HepG2 (cell line): ENCODE data around the gene CAPS. TPM values are rescaled to one million over a fixed set of nuclear protein-coding genes. Genes with fewer than 3 reads are reported as not detected.

ENCODE experiments used
- ATAC-seq: fragments of 200-7000 bp; cut with Tn5 transposase; 3 replicates; pipeline ENCODE4 v1.9.1; 2020; ENCODE audit warnings: mild to moderate bottlenecking, moderate library complexity
- BruUV-seq: library from RNA; stranded (reverse); fragments of 400-500 nt; replicated peaks from 2 replicates; lab custom pipeline; 2021; lab: Mats Ljungman, UMichigan
- CTCF ChIA-PET: fragments of 300-600 bp; formaldehyde crosslinking; extraction: SDS; loops from one replicate; lab custom pipeline; 2021; ENCODE audit warnings: low total read pairs, inconsistent platforms, low intra/inter-chr PET ratio; lab: Yijun Ruan, JAX
- POLR2A ChIA-PET: fragments of 350-600 bp; sonication (Branson Sonifier 250); formaldehyde crosslinking; loops from one replicate; lab custom pipeline; 2020; ENCODE audit warnings: antibody characterized with exemption, inconsistent platforms; lab: Yijun Ruan, JAX
- DNase-seq: peaks from one replicate; pipeline ENCODE4 v3.0.0-alpha.2; 2015; ENCODE audit warnings: low spot score
- FAIRE-seq: peaks from 3 replicates; lab custom pipeline; 2011; peaks lifted over from hg19 to GRCh38; lab: Jason Lieb, UNC
- H2AFZ ChIP-seq: one replicate; pipeline ENCODE4 v1.6.1; 2011; ENCODE audit warnings: low read length, inconsistent platforms
- H3K27ac ChIP-seq: fragments of 300-600 bp; 3 replicates; pipeline ENCODE4 v1.8.0; 2011; ENCODE audit warnings: mixed run types, mild to moderate bottlenecking, mixed read lengths, low read length, inconsistent platforms; ENCODE audit not compliant: insufficient read depth; ENCODE audit errors: extremely low read length
- H3K27me3 ChIP-seq, 2 experiments: fragments of 200-600 bp in 1 of 2; 2 replicates in 1 of 2; 3 replicates in 1 of 2; pipeline versions ENCODE4 v1.6.0 to v1.8.0; 2011; ENCODE audit warnings: low read length in 2 of 2, mild to moderate bottlenecking in 2 of 2, moderate library complexity in 2 of 2, inconsistent platforms in 1 of 2; ENCODE audit not compliant: insufficient read depth in 2 of 2, control insufficient read depth in 1 of 2
- H3K36me3 ChIP-seq, 2 experiments: fragments of 200-600 bp in 1 of 2; replicated peaks in 1 of 2; 2 replicates in 1 of 2; 3 replicates in 1 of 2; pipeline versions ENCODE4 v1.5.1 to v1.8.0; 2011; ENCODE audit warnings: low read length in 2 of 2, inconsistent platforms in 1 of 2; ENCODE audit not compliant: insufficient read depth in 2 of 2, control insufficient read depth in 1 of 2
- H3K4me1 ChIP-seq: 2 replicates; pipeline ENCODE4 v1.5.1; 2012; ENCODE audit warnings: low read length, inconsistent platforms; ENCODE audit not compliant: insufficient read depth
- H3K4me2 ChIP-seq: 2 replicates; pipeline ENCODE4 v1.6.0; 2011; ENCODE audit warnings: low read depth, low read length, inconsistent platforms
- H3K4me3 ChIP-seq, 3 experiments: fragments of 200-600 bp in 1 of 3; sonication (generic), shearing (Covaris generic) in 1 of 3; replicated peaks in 1 of 3; 2 replicates each; pipeline ENCODE4 v1.5.1; 2011 to 2016; ENCODE audit warnings: low read length in 3 of 3, inconsistent platforms in 2 of 3, low read depth in 2 of 3, mild to moderate bottlenecking in 2 of 3, control low read depth in 1 of 3, mixed read lengths in 1 of 3; ENCODE audit not compliant: insufficient read depth in 1 of 3
- H3K79me2 ChIP-seq: one replicate; pipeline ENCODE4 v1.6.1; 2011; ENCODE audit warnings: low read length, inconsistent platforms; ENCODE audit not compliant: insufficient read depth
- H3K9ac ChIP-seq: 2 replicates; pipeline ENCODE4 v1.6.0; 2011; ENCODE audit warnings: mild to moderate bottlenecking, low read depth, low read length, inconsistent platforms; ENCODE audit not compliant: insufficient read depth
- H3K9me3 ChIP-seq: 2 replicates; pipeline ENCODE4 v1.5.1; 2012; ENCODE audit warnings: mild to moderate bottlenecking, low read length
- H4K20me1 ChIP-seq: 2 replicates; pipeline ENCODE4 v1.6.0; 2011; ENCODE audit warnings: inconsistent platforms, mild to moderate bottlenecking, low read length, moderate library complexity; ENCODE audit not compliant: insufficient read depth
- MAF1 ChIP-seq: sonication (generic); formaldehyde crosslinking; IDR thresholded peaks from 2 replicates; pipeline ENCODE4 v1.5.0; 2020; ENCODE audit warnings: missing genetic modification reagents, borderline replicate concordance
- NFATC3 ChIP-seq: sonication (generic); formaldehyde crosslinking; IDR thresholded peaks from 2 replicates; pipeline ENCODE4 v1.5.1; 2020; ENCODE audit warnings: mild to moderate bottlenecking, missing genetic modification reagents
- NKX3-1 ChIP-seq: sonication (generic); formaldehyde crosslinking; IDR thresholded peaks from 2 replicates; pipeline ENCODE4 v1.5.0; 2020; ENCODE audit warnings: missing genetic modification reagents
- NR2F1 ChIP-seq, 2 experiments: fragments of 450-650 bp in 1 of 2; formaldehyde crosslinking in 1 of 2; IDR thresholded peaks; 2 replicates each; pipeline versions ENCODE4 v1.5.0 to v1.6.1; 2016 to 2020; ENCODE audit warnings: mild to moderate bottlenecking in 1 of 2, missing compliant biosample characterization in 1 of 2, missing genetic modification reagents in 1 of 2, moderate library complexity in 1 of 2
- RBAK ChIP-seq: sonication (generic); formaldehyde crosslinking; IDR thresholded peaks from 2 replicates; pipeline ENCODE4 v1.5.1; 2020; ENCODE audit warnings: mild to moderate bottlenecking, missing genetic modification reagents
- SNAPC2 ChIP-seq: sonication (generic); formaldehyde crosslinking; IDR thresholded peaks from 2 replicates; pipeline ENCODE4 v1.8.1; 2022; ENCODE audit warnings: mild to moderate bottlenecking, missing genetic modification reagents
- SUZ12 ChIP-seq: fragments of 150-350 bp; IDR thresholded peaks from 2 replicates; pipeline ENCODE4 v1.6.1; 2014; ENCODE audit warnings: low read depth, low read length
- ZNF761 ChIP-seq: sonication (generic); formaldehyde crosslinking; conservative IDR thresholded peaks from 2 replicates; pipeline ENCODE4 v1.4.0; 2020; ENCODE audit warnings: mild to moderate bottlenecking, missing genetic modification reagents
- WGBS: methylation state at CpG from one replicate; pipeline ENCODE4 v1.1.6; 2017; ENCODE audit warnings: low lambda C conversion rate; 5-methylcytosine and 5-hydroxymethylcytosine counted together
- in situ Hi-C: cut with HindIII; loops from 2 replicates; pipeline ENCODE4 v1.10.0; 2017; ENCODE audit warnings: low pct_unique_long_range_greater_than_20kb; ENCODE audit not compliant: extremely low pct_ligation_motif_present
- intact Hi-C: fragments of 100-400 bp; cut with micrococcal nuclease; formaldehyde crosslinking; loops from one replicate; pipeline ENCODE4 v1.10.0; 2022; ENCODE audit not compliant: unreplicated experiment
- polyA plus RNA-seq, 8 experiments: library from polyadenylated mRNA; depleted of rRNA in 3 of 8; stranded (reverse) in 7 of 8; unstranded in 1 of 8; fragments of >200 nt; fragmentation: Illumina TruSeq in 4 of 8; extraction: Trizol in 4 of 8; gene quantifications; 2 replicates each; pipeline versions ENCODE4 v1.2.1 to v1.2.3, GENCODE V29; 2011 to 2016; ENCODE audit warnings: low read depth in 4 of 8, missing spikeins in 1 of 8, mixed read lengths in 1 of 8; ENCODE audit not compliant: insufficient read depth in 1 of 8
- total RNA-seq, 5 experiments: library from RNA; depleted of rRNA; stranded (reverse); fragments of >200 nt; fragmentation: Illumina TruSeq; extraction: Trizol; gene quantifications; 2 replicates each; pipeline ENCODE4 v1.2.3, GENCODE V29; 2016; ENCODE audit warnings: low read depth in 1 of 5
- TF ChIP-seq, protein P1 (sequence below): sonication (generic); formaldehyde crosslinking; IDR thresholded peaks from 2 replicates; pipeline ENCODE4 v1.8.0; 2022; ENCODE audit warnings: mild to moderate bottlenecking, missing genetic modification reagents, borderline replicate concordance
- TF ChIP-seq, protein P2 (sequence below): sonication (generic); formaldehyde crosslinking; IDR thresholded peaks from 2 replicates; pipeline ENCODE4 v1.4.0; 2020; ENCODE audit warnings: mild to moderate bottlenecking, low read depth, missing genetic modification reagents
- TF ChIP-seq, protein P3 (sequence below): sonication (generic); formaldehyde crosslinking; IDR thresholded peaks from 2 replicates; pipeline ENCODE4 v1.4.0; 2020; ENCODE audit warnings: missing genetic modification reagents
- TF ChIP-seq, protein P4 (sequence below): sonication (generic); formaldehyde crosslinking; IDR thresholded peaks from 2 replicates; pipeline ENCODE4 v1.4.0; 2020; ENCODE audit warnings: mild to moderate bottlenecking, missing genetic modification reagents

CAPS gene
- total and polyA plus RNA-seq, 2 of the 13 experiments (the other 11 are each of a cell fraction or from before 2014, with no cell fraction given) = 3.1 TPM

DNA sequence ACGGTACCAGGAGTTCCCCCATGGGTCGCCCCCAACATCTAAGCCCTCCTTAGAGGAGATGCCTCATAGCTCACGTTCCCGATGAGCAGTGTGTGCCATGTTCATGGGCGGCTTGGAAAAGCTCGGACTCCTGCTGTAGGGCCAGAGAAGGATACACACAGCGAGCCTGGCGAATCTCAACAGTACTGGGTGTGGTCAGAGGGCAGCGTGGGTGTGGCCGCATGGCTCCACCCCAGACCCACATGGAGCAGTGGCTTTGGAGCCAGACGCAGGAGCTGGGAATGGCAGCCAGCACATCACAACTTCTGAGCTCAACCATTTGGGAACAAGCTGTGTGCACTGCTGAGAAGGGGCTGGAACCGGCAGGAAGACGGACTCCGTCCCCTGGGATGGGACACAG, 15.6 kb downstream of the CAPS start:
- ATAC-seq (no peak), DNase-seq (no peak), FAIRE-seq (no peak)
- Histone ChIP-seq H3K4me2 (no peak overlapping the region), H3K79me2 (peaks cover 4% of the 10 kb centered on the region), H3K9ac (no peak overlapping the region), H3K4me3 (no peak overlapping the region), H4K20me1 (peaks cover 7% of the 10 kb centered on the region; the same call in 1 of the 2 replicates), H2AFZ (no peak overlapping the region), H3K27me3 (no peaks in the 10 kb centered on the region; a peak in 1 of 5 replicates), H3K9me3 (no peaks in the 10 kb centered on the region), H3K36me3 (peaks cover 58 to 93% of the 10 kb centered on the region in 2 experiments), H3K4me1 (no peaks in the 10 kb centered on the region), H3K27ac (no peak overlapping the region)
- BruUV-seq = no TSS peak
- ChIA-PET CTCF (no interaction called here), POLR2A (no interaction called here)
- intact Hi-C loops = no loop called here
- in situ Hi-C loops = no loop called here
- WGBS = over 99% methylated on average over 14 of the region's 14 CpGs
- TF ChIP-seq NFATC3 (CRISPR knock-in tag) (no peak), RBAK (CRISPR knock-in tag) (no peak), SNAPC2 (no peak), SUZ12 (no peak), NR2F1 (CRISPR knock-in tag; IDR thresholded peaks at IDR 0.05) (no peak), MAF1 (CRISPR knock-in tag) (no peak), ZNF761 (CRISPR knock-in tag) (no peak), NKX3-1 (CRISPR knock-in tag) (no peak)
- TF ChIP-seq, protein P1, sequence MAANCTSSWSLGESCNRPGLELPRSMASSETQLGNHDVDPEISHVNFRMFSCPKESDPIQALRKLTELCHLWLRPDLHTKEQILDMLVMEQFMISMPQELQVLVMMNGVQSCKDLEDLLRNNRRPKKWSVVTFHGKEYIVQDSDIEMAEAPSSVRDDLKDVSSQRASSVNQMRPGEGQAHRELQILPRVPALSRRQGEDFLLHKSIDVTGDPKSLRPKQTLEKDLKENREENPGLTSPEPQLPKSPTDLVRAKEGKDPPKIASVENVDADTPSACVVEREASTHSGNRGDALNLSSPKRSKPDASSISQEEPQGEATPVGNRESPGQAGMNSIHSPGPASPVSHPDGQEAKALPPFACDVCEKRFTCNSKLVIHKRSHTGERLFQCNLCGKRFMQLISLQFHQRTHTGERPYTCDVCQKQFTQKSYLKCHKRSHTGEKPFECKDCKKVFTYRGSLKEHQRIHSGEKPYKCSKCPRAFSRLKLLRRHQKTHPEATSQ (CRISPR knock-in tag) = no peak
- TF ChIP-seq, protein P2, sequence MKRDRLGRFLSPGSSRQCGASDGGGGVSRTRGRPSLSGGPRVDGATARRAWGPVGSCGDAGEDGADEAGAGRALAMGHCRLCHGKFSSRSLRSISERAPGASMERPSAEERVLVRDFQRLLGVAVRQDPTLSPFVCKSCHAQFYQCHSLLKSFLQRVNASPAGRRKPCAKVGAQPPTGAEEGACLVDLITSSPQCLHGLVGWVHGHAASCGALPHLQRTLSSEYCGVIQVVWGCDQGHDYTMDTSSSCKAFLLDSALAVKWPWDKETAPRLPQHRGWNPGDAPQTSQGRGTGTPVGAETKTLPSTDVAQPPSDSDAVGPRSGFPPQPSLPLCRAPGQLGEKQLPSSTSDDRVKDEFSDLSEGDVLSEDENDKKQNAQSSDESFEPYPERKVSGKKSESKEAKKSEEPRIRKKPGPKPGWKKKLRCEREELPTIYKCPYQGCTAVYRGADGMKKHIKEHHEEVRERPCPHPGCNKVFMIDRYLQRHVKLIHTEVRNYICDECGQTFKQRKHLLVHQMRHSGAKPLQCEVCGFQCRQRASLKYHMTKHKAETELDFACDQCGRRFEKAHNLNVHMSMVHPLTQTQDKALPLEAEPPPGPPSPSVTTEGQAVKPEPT (CRISPR knock-in tag) = no peak
- TF ChIP-seq, protein P3, sequence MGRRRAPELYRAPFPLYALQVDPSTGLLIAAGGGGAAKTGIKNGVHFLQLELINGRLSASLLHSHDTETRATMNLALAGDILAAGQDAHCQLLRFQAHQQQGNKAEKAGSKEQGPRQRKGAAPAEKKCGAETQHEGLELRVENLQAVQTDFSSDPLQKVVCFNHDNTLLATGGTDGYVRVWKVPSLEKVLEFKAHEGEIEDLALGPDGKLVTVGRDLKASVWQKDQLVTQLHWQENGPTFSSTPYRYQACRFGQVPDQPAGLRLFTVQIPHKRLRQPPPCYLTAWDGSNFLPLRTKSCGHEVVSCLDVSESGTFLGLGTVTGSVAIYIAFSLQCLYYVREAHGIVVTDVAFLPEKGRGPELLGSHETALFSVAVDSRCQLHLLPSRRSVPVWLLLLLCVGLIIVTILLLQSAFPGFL (CRISPR knock-in tag) = no peak
- TF ChIP-seq, protein P4, sequence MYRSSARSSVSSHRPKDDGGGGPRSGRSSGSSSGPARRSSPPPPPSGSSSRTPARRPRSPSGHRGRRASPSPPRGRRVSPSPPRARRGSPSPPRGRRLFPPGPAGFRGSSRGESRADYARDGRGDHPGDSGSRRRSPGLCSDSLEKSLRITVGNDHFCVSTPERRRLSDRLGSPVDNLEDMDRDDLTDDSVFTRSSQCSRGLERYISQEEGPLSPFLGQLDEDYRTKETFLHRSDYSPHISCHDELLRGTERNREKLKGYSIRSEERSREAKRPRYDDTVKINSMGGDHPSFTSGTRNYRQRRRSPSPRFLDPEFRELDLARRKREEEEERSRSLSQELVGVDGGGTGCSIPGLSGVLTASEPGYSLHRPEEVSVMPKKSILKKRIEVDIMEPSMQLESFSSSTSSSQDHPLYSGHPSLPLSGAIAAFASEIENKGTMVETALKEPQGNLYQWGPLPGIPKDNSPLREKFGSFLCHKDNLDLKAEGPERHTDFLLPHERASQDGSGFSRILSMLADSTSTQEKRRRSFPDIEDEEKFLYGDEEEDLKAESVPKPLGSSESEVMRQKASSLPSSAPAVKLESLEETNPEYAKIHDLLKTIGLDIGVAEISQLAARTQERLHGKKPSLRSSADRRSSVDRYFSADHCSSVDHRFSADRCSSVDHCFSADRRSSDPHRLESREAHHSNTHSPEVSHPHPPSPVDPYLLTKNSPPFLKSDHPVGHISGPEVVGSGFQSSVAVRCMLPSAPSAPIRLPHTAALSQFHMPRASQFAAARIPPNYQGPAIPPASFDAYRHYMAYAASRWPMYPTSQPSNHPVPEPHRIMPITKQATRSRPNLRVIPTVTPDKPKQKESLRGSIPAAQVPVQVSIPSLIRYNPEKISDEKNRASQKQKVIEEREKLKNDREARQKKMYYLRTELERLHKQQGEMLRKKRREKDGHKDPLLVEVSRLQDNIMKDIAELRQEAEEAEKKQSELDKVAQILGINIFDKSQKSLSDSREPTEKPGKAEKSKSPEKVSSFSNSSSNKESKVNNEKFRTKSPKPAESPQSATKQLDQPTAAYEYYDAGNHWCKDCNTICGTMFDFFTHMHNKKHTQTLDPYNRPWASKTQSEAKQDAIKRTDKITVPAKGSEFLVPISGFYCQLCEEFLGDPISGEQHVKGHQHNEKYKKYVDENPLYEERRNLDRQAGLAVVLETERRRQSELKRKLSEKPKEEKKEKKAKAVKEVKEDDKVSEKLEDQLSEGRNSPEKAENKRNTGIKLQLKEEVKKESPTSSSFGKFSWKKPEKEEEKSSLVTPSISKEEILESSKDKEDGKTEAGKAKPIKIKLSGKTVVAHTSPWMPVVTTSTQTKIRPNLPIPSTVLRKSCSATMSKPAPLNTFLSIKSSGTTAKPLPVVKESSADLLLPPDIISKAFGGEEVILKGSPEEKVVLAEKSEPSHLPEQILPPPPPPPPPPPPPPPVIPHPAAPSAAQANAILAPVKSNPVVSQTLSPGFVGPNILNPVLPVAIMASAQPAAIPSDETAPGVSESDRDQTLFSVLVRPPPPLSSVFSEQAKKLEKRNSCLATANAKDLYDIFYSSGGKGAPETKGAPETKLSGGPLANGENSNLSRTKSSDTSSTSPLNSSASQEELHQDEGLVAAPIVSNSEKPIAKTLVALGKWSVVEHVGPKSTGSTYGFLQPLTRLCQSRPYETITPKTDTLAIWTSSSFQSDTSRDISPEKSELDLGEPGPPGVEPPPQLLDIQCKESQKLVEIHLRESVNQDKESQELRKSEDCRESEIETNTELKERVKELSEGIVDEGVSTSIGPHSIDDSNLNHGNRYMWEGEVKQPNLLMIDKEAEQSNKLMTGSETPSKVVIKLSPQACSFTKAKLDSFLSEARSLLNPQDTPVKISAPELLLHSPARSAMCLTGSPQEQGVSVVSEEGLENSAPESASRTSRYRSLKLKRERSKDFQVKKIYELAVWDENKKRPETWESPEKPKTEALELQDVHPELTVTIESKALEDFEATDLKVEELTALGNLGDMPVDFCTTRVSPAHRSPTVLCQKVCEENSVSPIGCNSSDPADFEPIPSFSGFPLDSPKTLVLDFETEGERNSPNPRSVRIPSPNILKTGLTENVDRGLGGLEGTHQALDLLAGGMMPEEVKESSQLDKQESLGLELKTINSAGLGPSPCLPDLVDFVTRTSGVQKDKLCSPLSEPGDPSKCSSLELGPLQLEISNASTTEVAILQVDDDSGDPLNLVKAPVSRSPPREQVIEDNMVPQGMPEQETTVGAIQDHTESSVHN (CRISPR knock-in tag) = no peak
